Stimulated activated CD8-positive, alpha-beta memory T cell treated with anti-CD3 and anti-CD28 coated beads, Interleukin-7, amount 100 ng/mL, for 24 hours (primary cell): ENCODE measurements around the gene SMIM9.

ENCODE experiments used
- DNase-seq: peaks from one replicate; pipeline ENCODE4 v3.0.0-alpha.2; 2020; ENCODE audit warnings: low read depth

SMIM9 gene

DNA sequence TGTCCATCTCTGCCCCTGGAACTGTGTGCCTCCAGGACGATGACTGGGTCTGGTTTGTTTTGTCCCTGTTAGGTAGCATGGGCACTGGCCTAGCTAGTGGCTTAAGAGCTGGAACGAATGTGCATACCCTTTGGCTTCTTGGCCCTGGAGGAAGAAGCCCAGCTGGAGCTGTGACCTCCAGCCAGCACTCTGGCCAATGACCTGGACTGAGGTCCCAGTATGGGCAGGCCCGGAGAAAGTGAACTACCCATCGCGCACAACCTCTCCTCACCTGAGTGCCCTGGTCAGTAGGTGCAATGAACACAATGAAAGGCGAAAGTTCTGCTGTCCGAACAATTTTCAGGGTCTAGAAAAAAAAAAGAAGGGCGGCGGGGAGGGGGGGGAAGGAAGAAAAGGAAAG lies 53.5 kb downstream of the SMIM9 start:
- DNase-seq = no peak

DNA sequence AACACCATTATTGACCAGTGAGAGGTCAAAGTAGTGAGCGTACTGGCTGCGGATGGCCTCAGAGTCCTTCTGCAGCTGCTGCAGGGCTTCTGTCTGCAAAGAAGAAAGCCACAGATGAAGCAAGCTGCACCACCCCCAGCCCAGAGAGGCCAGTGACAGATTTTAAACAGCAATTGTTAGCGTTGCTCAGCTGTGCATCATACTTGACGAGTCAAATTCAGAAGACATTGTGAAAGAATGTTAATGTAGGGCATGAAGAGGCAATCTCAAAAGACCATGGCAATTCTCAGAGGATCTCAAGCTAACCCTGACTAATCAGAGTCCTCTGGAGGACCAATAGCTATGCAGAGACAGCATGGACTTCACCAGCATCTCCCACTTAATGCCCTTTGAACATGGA lies 55.2 kb downstream of the SMIM9 start:
- no peak for DNase-seq

DNA sequence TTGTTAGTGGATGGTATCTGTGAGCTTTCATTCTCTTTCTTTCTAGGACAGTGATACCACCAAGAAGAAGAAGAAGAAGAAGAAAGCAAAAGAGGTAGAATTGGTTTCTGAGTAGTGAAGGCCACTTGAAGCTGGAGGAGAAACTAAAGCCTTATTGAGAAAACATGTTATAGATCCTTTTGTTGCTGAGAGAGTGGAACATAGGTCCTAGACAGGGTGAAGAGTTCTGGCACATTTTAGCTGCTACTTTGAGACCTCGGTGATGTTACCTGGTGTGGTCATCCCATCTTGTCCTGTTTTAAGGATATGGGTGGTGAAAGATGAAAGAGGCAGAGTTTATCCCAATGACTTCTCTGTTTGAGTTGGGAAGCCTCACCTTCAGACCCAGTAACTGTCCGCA lies 57.7 kb downstream of the SMIM9 start:
- no peak for DNase-seq

DNA sequence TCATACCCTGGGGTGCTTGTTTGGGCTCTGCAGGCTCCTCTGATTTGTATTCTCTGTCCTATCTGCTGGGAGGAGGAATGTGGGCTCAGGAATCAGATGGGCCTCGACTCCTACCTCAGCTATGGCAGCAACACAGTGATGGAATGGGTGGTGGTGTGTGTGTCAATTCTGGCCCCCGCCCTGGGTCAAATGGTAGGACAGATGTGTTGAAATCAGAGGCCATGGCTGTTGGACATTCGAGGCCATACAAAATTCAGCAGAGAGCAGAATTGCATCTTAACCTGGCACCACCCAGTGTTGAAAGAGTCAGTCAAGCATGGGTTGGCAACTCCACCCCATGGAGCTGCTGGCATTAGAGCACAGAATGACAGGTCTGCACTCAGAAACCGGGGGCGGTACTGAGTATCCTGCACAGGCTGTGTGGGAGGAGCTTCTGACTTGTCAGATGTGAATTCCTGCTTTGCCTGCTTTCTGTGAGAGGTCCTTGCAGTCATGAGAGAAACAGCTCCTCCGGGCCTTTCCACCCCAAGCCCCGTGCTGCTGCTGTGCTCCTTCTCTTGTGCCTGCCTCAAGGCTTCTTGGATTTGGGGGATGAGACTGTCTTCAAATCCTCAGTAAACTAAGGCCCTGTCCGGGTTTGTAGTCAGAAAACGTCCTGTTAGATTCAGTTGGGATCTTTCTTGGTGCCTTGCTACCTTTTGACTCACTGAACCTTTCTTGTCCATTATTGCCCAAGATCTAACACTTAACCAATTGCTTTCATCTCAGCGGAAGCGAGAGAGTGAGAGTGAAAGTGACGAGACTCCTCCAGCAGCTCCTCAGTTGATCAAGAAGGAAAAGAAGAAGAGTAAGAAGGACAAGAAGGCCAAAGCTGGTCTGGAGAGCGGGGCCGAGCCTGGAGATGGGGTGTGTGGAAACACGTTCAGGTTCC lies 58.8 kb downstream of the SMIM9 start:
- DNase-seq = no peak

DNA sequence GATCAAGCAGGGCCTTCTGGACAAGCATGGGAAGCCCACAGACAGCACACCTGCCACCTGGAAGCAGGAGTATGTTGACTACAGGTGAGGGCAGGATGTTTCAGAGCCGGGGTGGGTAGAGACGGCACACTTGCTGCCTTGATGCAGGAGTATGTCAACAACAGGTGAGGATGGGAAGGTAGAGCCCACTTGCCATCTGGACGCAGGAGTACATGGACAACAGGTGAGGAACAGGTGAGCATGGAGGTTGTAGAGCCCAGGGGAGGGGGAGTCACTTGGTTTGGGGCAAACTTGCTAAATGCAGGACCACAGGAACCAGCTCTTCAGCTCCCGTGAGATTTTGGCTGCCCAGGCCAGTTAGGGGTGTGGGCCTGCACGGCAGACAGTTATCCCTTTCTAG lies 59.8 kb downstream of the SMIM9 start:
- DNase-seq = no peak
